ENCODE results near the gene CDH23.

The CDH23 gene

DNA sequence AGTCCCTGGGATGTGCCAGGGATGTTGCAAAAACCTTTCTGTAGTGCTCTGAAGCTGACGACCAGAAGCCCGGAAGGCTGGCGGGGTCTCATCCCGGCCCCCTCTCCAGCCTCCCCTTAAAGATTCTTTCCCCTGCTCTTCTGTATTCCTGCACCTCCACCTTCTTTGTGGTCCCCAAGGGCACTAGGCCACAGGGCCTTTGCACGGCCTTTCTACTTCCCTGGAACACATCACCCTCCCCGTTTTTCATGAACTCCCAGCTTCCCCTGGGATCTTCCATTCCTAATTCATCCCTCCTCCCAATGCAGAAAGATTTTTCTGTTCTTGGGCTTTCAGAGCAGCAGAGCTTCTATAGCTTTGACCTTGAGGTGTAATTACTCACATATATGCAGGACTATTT is 127.0 kb downstream of the CDH23 start:
- DNase-seq (ENCODE audit: low read depth): no peak

DNA sequence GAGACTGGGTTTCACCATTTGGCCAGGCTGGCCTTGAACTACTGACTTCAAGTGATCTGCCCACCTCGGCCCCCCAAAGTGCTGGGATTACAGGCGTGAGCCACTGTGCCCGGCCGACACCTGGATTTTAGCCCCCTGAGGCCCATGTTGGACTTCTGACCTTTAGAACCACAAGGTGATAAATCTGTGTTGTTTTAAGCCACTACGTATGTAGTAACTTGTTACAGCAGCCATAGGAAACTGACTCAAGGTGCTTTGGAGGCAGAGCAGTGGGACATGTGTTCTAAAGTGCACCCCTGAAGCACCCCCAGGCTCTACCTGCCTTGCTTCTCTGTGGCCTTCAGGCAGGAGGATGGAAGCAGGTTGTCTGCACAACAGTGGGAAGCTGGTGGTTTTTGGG is 128.4 kb downstream of the CDH23 start:
- H3K4me3 ChIP-seq (ENCODE audit: low read length): no peak overlapping the region
- DNase-seq (ENCODE audit: low read depth): no peak
- TF ChIP-seq, protein P1, sequence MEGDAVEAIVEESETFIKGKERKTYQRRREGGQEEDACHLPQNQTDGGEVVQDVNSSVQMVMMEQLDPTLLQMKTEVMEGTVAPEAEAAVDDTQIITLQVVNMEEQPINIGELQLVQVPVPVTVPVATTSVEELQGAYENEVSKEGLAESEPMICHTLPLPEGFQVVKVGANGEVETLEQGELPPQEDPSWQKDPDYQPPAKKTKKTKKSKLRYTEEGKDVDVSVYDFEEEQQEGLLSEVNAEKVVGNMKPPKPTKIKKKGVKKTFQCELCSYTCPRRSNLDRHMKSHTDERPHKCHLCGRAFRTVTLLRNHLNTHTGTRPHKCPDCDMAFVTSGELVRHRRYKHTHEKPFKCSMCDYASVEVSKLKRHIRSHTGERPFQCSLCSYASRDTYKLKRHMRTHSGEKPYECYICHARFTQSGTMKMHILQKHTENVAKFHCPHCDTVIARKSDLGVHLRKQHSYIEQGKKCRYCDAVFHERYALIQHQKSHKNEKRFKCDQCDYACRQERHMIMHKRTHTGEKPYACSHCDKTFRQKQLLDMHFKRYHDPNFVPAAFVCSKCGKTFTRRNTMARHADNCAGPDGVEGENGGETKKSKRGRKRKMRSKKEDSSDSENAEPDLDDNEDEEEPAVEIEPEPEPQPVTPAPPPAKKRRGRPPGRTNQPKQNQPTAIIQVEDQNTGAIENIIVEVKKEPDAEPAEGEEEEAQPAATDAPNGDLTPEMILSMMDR (conservative IDR thresholded peaks at IDR 0.05; ENCODE audit: low read depth, low read length): no peak

More for the DNA sequence above, 127.0 kb downstream of the CDH23 start:
- H3K4me3 ChIP-seq (ENCODE audit: low read length): no peak overlapping the region
- TF ChIP-seq, protein P1 (conservative IDR thresholded peaks at IDR 0.05; ENCODE audit: low read depth, low read length): no peak

DNA sequence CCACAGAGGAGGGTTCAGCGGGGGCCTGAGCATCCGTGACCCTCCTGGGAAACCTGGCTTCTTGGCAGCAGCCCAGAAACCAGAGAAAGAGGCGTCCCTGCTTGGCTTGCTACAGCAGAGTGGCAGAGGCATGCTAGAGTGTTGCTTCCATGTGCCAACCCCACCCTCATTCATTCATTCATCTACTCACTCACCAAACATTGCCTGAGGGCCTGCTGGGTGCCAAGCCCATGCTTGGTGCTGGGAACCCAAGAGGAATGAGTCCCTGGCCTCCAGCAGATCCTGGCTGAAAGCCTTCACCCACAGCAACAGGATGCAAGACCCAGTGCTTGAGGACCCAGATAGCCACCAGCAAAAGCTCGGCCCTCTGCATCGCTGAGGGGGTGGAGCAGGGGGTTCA is 129.0 kb downstream of the CDH23 start:
- DNase-seq (ENCODE audit: low read depth): no peak
- TF ChIP-seq, protein P1 (conservative IDR thresholded peaks at IDR 0.05; ENCODE audit: low read depth, low read length): no peak
- H3K4me3 ChIP-seq (ENCODE audit: low read length): no peak overlapping the region

DNA sequence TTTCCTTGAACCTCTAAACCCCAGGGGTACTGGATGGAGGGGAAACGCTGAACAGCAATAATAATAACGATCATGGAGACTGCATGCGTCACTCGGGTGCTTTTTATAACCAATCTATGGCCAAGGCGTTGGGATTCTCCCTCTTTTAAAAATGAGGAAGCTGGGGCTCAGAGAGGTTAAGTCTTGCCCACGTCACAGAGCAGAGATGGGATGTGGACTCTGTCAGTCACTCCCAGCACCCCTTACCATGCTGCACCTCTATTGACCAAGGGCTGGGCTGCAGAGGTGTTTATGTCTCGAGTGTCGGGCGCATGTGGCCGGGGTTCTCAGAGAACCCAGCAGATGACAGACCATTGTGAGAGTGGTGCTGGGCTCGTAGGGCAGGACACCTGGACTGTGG is 129.9 kb downstream of the CDH23 start:
- TF ChIP-seq, protein P1 (conservative IDR thresholded peaks at IDR 0.05; ENCODE audit: low read depth, low read length): no peak
- DNase-seq (ENCODE audit: low read depth): no peak
- no peak overlapping the region for H3K4me3 ChIP-seq (ENCODE audit: low read length)

DNA sequence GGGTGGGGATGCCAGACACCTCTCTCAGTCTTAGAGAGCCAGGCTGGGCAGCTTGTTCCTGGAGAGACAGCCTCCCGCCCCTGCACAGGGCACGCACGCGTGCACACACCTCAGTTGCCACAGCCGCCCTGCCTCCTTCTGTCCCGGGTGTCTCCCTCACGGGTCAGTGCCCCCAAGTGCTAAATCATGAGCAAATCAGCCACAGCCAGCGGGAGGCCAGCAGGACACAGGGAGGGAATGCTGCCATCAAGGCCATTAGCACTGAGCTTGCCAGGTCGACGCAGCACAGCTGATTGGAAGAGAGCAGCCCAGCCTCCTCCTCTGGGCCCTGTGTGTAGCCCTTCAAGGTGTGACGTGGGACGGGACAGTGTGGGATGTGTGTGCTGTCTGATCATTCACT is 130.4 kb downstream of the CDH23 start:
- no peak for DNase-seq (ENCODE audit: low read depth)
- TF ChIP-seq, protein P1 (conservative IDR thresholded peaks at IDR 0.05; ENCODE audit: low read depth, low read length): no peak
- no peak overlapping the region for H3K4me3 ChIP-seq (ENCODE audit: low read length)

DNA sequence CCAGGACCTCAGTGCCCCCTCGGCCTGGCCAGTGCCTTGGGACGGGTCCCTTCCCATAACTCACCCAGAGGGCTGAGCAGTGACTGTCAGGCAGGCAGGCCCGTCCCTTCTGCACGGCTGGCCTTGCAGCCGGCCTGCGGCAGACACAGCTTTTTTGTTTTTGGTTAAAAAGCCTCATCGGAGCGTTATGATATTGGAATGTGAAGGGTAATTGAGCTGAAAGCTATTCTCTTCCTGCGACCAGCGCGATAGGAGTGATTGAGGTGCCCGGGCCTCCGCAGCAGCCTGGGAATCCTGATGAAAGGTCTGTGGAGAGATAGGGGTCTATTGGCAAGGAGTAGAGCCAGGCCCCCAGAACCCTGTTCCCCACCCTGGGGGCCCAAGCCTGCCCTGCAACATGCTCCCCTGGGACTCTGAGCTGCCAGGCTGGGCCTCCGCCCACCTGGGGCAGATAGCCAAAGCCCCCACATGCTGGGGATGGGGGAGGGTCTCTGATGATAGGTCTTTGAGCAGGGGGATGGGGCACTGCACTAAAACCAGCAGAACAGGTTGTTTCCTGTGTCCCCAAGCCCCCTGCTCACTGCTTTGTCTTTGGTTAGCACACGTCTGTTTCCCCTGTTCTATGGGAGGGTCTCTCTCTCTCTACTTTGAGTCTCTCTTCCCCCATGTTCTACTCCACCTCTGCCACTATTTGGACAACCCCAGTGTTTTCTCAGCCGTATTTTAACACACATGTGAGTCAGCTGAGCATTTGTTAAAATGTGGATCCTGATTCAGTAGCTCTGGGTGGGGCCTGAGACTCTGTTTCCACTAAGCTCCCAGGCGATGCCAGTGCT is 131.9 kb downstream of the CDH23 start:
- no peak overlapping the region for H3K4me3 ChIP-seq (ENCODE audit: low read length)
- no peak for DNase-seq (ENCODE audit: low read depth)
- TF ChIP-seq, protein P1 (conservative IDR thresholded peaks at IDR 0.05; ENCODE audit: low read depth, low read length): no peak

DNA sequence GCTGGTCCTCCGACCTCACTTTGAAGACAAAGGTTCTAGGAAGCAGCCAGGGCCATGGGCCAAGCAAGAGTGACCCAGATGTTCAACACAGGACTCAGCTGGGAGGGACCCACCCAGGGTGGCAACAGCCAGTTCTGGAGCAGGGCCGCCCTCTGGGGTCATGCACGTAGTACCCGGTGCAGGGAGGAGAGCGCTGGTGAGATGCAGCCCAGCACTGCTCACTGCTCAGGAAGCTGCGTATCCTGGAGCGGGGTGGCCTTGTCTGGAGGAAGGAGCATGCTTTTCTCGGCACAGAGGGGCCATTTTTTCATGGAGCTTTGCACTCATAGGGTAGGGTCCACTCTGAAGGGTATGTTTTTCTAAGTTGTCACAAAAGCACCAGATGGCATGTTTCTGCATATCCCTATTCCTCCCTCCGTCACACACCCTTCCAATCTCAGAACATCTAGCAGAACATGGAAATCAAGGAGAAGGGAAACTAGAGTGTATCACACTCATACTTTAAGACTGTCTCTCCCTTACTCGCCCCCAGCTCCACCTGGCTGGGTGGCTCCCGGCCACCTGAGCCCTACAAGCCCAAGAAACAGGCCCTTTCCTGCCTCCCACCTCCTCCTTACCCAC is 132.6 kb downstream of the CDH23 start:
- TF ChIP-seq, protein P1 (conservative IDR thresholded peaks at IDR 0.05; ENCODE audit: low read depth, low read length): no peak
- no peak for DNase-seq (ENCODE audit: low read depth)
- no peak overlapping the region for H3K4me3 ChIP-seq (ENCODE audit: low read length)

Data from retinal pigment epithelial cell (primary cell).